ENCODE results near the gene TMEM252.
A peak's percentile ranks its signal among the peaks of the same experiment; 100 is the strongest.

The TMEM252 gene

GRCh38 chr9:68581696-68582095, 41.0 kb upstream of the TMEM252 start:
- Histone ChIP-seq H3K4me2 (ENCODE audit: low read depth, low read length) (no peak overlapping the region), H3K9ac (ENCODE audit: low read length) (no peak overlapping the region), H3K27ac (ENCODE audit: low read length) (no peak overlapping the region), H3K79me2 (ENCODE audit: low read length) (no peaks in the 10 kb centered on the region), H4K20me1 (ENCODE audit: insufficient read depth, low read length) (no peaks in the 10 kb centered on the region), H3K4me1 (ENCODE audit: low read length) (peaks cover 24% of the 10 kb centered on the region), H3K9me2 (replicated peaks; ENCODE audit: insufficient read depth, low read length) (no peaks in the 10 kb centered on the region), H3K36me3 (replicated peaks; ENCODE audit: insufficient read depth, low read length) (no peaks in the 10 kb centered on the region), H3K9me3 (replicated peaks; ENCODE audit: insufficient read depth, low read length) (no peaks in the 10 kb centered on the region), H3F3A (ENCODE audit: insufficient read depth, low read length) (peaks cover 15% of the 10 kb centered on the region), H3K27me3 (replicated peaks; ENCODE audit: insufficient read depth, low read length) (no peaks in the 10 kb centered on the region), H2AFZ (ENCODE audit: low read length) (no peak overlapping the region), H3K4me3 (ENCODE audit: low read length) (no peak overlapping the region)
- no peak for TF ChIP-seq EZH2phosphoT487 (IDR thresholded peaks at IDR 0.05; ENCODE audit: low read length)
- TF ChIP-seq, protein P1, sequence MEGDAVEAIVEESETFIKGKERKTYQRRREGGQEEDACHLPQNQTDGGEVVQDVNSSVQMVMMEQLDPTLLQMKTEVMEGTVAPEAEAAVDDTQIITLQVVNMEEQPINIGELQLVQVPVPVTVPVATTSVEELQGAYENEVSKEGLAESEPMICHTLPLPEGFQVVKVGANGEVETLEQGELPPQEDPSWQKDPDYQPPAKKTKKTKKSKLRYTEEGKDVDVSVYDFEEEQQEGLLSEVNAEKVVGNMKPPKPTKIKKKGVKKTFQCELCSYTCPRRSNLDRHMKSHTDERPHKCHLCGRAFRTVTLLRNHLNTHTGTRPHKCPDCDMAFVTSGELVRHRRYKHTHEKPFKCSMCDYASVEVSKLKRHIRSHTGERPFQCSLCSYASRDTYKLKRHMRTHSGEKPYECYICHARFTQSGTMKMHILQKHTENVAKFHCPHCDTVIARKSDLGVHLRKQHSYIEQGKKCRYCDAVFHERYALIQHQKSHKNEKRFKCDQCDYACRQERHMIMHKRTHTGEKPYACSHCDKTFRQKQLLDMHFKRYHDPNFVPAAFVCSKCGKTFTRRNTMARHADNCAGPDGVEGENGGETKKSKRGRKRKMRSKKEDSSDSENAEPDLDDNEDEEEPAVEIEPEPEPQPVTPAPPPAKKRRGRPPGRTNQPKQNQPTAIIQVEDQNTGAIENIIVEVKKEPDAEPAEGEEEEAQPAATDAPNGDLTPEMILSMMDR (IDR thresholded peaks at IDR 0.05; ENCODE audit: low read length), result no peak
- no peak for TF ChIP-seq EZH2 (optimal IDR thresholded peaks at IDR 0.05; ENCODE audit: low read depth, low read length)
- DNase-seq, result no peak

GRCh38 chr9:68577774-68578591, 37.3 kb upstream of the TMEM252 start:
- Histone ChIP-seq H3K4me2 (ENCODE audit: low read depth, low read length) (peak overlapping the region; percentile 57), H3K4me1 (ENCODE audit: low read length) (peaks cover 28% of the 10 kb centered on the region), H3K27ac (ENCODE audit: low read length) (peak overlapping the region; percentile 67; the same call in 1 of the 2 replicates), H4K20me1 (ENCODE audit: insufficient read depth, low read length) (no peaks in the 10 kb centered on the region), H3K9me2 (replicated peaks; ENCODE audit: insufficient read depth, low read length) (no peaks in the 10 kb centered on the region), H3K4me3 (ENCODE audit: low read length) (no peak overlapping the region), H3F3A (ENCODE audit: insufficient read depth, low read length) (peaks cover 15% of the 10 kb centered on the region), H3K27me3 (replicated peaks; ENCODE audit: insufficient read depth, low read length) (no peaks in the 10 kb centered on the region), H3K36me3 (replicated peaks; ENCODE audit: insufficient read depth, low read length) (no peaks in the 10 kb centered on the region), H3K9me3 (replicated peaks; ENCODE audit: insufficient read depth, low read length) (no peaks in the 10 kb centered on the region), H3K9ac (ENCODE audit: low read length) (no peak overlapping the region), H2AFZ (ENCODE audit: low read length) (peak overlapping the region; percentile 63), H3K79me2 (ENCODE audit: low read length) (no peaks in the 10 kb centered on the region)
- TF ChIP-seq EZH2 (optimal IDR thresholded peaks at IDR 0.05; ENCODE audit: low read depth, low read length) (no peak), EZH2phosphoT487 (IDR thresholded peaks at IDR 0.05; ENCODE audit: low read length) (no peak)
- TF ChIP-seq, protein P1 (IDR thresholded peaks at IDR 0.05; ENCODE audit: low read length), result no peak
- peak; percentile 83 for DNase-seq

GRCh38 chr9:68575817-68576216, 35.1 kb upstream of the TMEM252 start:
- peaks cover 28% of the 10 kb centered on the region for H3K4me1 ChIP-seq (ENCODE audit: low read length)
- no peak overlapping the region for H2AFZ ChIP-seq (ENCODE audit: low read length)
- no peak for TF ChIP-seq EZH2phosphoT487 (IDR thresholded peaks at IDR 0.05; ENCODE audit: low read length)
- TF ChIP-seq, protein P1 (IDR thresholded peaks at IDR 0.05; ENCODE audit: low read length), result no peak
- TF ChIP-seq EZH2 (optimal IDR thresholded peaks at IDR 0.05; ENCODE audit: low read depth, low read length), result no peak
- H3K27ac ChIP-seq (ENCODE audit: low read length), result no peak overlapping the region
- no peak overlapping the region for H3K9ac ChIP-seq (ENCODE audit: low read length)
- no peaks in the 10 kb centered on the region for H3K36me3 ChIP-seq (replicated peaks; ENCODE audit: insufficient read depth, low read length)
- DNase-seq, result no peak
- H3K79me2 ChIP-seq (ENCODE audit: low read length), result no peaks in the 10 kb centered on the region
- no peaks in the 10 kb centered on the region for H3K9me2 ChIP-seq (replicated peaks; ENCODE audit: insufficient read depth, low read length)
- H3K4me3 ChIP-seq (ENCODE audit: low read length), result no peak overlapping the region
- no peaks in the 10 kb centered on the region for H3K27me3 ChIP-seq (replicated peaks; ENCODE audit: insufficient read depth, low read length)
- H3K9me3 ChIP-seq (replicated peaks; ENCODE audit: insufficient read depth, low read length), result no peaks in the 10 kb centered on the region
- H3K4me2 ChIP-seq (ENCODE audit: low read depth, low read length), result no peak overlapping the region
- H3F3A ChIP-seq (ENCODE audit: insufficient read depth, low read length), result peaks cover 15% of the 10 kb centered on the region
- H4K20me1 ChIP-seq (ENCODE audit: insufficient read depth, low read length), result no peaks in the 10 kb centered on the region
